HS-5 (cell line): Measurements from ENCODE around the gene UXS1.

Source experiments
- DNase-seq: peaks from one replicate; pipeline ENCODE4 v3.0.0-alpha.2; 2012; ENCODE audit warnings: low read depth

Gene UXS1

DNA sequence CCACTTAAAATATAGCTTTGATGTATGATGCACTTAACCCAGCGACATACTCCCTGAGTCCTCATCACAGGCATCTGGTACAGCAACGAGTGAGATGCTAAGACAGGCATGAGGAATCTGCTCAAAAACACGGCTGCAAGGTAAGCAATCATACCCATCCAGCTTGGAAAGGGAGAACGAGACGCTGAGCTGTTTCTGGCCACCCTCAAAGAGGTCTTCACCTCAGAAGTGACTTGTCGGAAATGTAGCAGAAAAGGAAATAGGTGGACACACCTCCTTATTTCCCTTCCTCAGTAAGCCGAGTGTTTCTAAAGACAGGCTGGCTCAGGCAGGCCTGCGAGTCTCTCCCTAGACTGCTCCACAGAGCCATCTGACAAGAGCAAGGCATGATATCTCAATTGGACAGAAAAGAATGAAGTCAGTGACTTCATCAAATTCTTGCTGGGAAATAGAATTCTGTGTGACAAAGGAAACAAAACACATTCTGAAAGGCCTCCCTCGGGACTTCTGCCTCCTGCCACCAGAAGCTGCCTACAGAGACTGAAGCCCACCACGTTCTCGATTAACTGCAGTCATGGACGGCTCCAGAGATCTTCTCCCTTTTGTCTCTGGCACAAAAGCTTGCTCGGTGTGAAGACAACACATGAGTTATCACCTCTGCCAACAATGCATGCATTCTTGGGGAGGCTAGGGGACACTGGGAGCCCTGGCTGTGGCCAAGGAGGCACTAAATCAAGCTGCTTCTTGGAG is 84.3 kb downstream of the UXS1 start:
- no peak for DNase-seq

GRCh38 chr2:106108791-106109190 is 85.3 kb downstream of the UXS1 start:
- no peak for DNase-seq

GRCh38 chr2:106108351-106108750 is 85.8 kb downstream of the UXS1 start:
- DNase-seq: no peak

- DNase-seq: no peak
Measured at GRCh38 chr2:106107509-106108131, 86.5 kb downstream of the UXS1 start.

DNA sequence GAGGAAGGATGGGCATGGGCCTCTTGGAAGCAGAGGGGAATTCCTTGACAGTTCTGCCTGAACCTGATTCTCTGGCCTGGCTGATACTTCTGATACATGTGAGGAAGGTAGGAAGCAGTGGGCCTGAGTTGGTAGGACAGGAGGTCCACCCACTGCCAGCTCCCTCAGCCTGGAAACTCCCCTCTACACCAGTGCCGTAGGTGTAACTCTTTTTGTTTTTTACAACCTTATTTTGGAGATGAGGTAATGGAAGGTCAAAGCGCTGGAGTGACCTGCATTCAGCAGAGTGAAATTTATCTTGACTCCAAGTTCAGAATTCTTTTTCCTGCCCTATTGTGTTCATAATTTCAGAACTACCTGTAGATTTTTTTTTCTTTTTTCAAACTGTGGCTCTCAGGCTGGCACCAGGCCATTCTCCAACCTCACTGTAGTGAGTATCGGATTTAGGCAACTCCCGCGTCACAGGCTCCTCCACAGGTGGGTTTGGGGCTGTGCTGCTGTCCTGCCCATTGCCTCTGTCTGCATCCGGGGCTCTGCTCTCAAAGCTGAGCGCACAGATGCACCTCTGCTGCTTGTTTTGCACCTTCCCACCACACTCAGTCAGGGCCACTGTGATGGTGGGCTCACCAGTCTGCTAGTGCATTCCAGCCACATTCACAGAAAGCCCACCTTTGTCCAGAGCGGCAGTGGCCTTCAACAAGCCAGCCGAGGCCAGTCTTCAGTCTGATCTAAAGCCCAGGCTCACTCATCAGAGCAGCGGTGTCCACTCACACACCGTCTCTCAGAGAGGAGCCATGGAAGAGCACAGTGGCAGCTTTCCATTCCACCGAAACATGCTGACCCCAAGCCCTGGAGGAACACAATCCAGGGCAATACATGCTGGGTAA is 87.2 kb downstream of the UXS1 start:
- no peak for DNase-seq

DNA sequence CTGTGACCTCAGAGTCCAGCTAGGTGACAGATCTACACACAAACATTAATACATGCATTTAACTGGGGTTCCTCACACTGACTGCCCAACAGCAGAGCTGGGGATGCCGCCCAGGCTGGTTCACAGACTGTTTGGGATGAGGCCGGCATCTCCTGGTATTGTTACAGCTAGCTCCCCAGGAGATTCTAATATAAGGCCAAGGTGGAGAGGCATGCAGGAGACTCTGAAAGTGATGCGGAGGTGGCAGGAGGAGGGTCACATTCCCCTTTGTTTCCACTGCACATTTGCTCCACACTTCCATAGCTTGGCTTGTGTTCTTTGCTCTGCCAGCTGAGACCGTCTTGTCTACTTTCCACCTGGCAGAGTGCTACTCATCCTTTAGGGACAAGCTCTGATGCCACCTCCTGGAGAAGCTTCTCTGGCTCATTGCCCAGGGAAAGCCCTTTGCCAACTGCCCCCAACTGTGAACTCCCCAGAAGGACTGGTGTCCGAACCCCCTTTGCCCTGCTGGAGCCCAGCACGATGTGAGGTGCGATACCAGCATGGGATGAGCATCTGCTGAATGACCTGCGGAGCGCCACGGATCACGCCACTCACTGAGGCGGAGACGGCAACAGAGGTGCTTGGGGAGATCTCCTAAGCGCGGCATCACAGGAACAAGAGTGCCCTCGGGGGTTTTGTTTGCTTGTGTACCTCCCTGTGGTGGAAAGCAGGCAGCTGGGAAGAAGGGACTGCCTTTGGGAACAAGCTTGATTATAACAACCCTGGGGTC is 88.8 kb downstream of the UXS1 start:
- no peak for DNase-seq

GRCh38 chr2:106104332-106105062 is 89.6 kb downstream of the UXS1 start:
- no peak for DNase-seq

- DNase-seq: no peak
Measured at GRCh38 chr2:106099691-106100090, 94.4 kb downstream of the UXS1 start.

DNA sequence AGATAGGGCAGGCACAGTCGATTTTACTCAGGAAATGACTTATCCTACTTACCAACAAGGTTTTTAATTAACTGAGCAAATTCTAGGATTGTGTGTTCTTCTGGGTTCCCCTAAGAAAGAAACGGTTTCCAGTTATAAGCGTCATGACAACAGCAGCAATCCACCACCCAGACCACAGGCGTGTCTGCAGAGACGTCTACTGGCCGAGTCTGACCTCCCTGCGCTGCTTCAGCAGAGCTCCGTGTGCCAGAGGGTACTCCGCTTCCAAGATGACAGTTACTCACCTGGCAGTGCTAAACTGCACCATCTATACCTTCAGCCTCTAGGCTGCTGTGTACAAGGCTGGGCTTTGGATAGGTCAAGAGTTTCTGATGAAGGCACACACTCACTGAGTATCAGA is 95.4 kb downstream of the UXS1 start:
- DNase-seq: no peak

DNA sequence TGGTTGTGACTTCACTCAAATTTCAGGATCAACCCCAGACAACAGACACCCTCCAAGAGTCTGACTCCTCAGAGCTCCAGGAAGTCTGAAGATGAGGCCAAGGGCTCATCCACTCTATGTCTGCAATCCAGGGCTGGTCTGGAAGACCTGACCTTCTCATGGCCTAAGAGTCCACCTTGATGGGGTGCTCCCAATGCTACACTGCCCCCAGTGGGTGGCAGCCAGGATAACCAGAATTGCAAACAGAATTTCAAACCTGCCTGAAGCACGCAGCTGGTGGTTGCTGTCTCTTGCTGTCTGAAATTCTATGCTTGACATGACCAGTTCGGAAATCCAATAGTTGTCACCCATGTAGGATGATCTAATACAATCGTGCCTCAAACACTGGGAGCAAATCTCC is 96.0 kb downstream of the UXS1 start:
- DNase-seq: no peak

- DNase-seq: no peak
Measured at GRCh38 chr2:106097038-106098000, 96.8 kb downstream of the UXS1 start.

DNA sequence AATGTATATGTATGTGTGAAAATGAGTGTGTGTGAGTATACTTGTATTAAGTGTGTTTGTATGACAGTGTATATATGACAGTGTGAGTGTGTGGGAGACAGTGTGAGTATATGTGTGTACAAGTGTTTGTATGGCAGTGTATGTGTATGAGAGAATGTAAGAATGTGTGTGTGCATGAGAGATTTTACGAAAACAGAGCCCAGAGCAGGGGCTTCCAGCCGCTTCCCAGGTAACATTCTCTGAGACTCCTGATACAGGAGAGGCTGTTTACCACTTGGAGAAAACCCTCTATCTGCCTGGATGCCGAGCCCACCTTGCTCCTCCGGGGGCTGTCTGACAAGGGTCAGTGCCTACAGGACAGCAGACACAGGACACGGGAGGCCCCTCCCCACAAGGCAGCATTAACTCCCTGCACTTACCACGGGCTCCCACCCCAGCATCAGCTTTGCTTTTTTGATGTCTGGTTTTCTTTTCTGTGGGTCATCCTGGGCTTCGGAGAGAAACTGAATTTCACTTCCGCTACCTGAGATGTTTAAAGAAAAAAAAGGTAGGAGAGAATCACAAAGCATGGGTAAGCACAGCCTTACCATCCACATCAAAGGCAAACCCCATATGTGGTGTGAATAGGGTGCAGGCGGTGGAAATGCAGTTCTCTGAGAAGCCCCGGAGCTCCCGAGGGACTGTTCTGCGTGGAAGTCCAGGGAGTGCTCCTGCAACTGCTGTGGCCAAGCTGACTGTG is 97.6 kb downstream of the UXS1 start:
- no peak for DNase-seq

DNA sequence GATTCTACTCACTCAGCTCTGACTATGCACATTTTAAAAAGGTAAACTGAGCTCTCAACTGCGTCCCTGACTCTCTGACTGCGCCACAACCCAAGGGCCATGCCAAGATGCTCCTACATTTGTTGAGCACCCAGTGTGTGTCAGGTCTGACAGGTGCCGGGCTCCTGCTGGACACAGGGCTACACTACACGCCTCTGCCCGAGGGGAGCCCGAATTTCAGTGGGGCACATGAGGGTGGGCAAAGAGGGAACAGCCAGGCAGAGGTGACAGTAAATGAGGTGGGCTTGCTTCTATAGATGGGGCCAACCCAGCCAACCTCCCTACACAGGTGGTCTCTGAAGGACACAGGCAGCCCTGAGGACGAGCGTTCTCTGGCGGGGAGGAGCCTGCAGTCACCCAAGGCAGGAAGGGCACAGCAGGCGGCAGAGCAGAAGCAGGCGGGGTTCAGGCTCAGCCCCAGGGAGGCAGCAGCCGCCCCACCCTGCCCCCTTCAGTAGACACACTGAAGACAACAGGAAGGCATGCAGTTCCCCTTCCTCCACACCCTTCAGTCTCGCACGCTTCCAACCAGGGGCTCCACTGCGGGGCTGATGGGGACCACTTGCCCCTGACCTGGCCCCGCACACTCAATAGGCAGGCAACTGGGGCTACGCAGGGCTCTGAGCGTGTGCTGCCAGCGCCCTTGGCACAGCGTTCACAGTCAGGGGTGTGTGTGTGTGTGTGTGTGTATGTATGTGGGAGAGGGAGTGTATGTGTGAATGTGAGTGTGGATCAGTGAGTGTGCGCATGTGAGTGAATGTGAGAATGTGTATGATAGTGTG is 98.4 kb downstream of the UXS1 start:
- DNase-seq: no peak

GRCh38 chr2:106094131-106094841 is 99.8 kb downstream of the UXS1 start:
- no peak for DNase-seq

GRCh38 chr2:106090916-106091618 is 103.0 kb downstream of the UXS1 start:
- DNase-seq: no peak

DNA sequence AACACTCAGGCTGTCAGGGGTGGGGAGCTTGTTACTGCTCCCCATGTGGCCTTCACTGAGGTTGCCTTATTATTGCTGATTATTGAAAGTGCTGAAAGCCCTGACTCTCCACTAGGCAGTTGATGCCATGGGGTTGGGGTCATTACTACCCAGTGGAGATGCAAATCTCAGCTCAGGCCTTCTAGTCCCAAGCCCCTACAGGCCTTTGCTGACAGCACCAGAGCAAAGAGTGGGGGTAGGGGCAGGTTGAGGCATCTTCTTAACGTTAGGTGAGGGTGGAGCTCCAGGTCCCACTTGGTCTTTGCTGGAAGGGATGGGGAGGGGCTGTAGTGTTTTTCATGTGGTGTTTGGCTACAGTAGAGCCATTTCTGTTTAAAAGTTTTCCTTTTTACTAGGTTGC is 104.5 kb downstream of the UXS1 start:
- DNase-seq: no peak

- DNase-seq: no peak
Measured at GRCh38 chr2:106085181-106085940, 108.7 kb downstream of the UXS1 start.
